Panc1 (cell line): ENCODE results near the gene PTPRF.

ENCODE experiments used
- CTCF ChIP-seq: fragments of 450-650 bp; IDR thresholded peaks from 2 replicates; pipeline ENCODE4 v1.5.1; 2017; ENCODE audit warnings: mild to moderate bottlenecking
- POLR2AphosphoS5 ChIP-seq: IDR thresholded peaks from 2 replicates; pipeline ENCODE4 v1.6.1; 2012; ENCODE audit warnings: mild to moderate bottlenecking, low read depth, low read length, moderate library complexity
- SIN3A ChIP-seq: IDR thresholded peaks from 2 replicates; pipeline ENCODE4 v1.6.1; 2012; ENCODE audit warnings: low read depth, mild to moderate bottlenecking, low read length, moderate library complexity, borderline replicate concordance; ENCODE audit not compliant: insufficient read depth
- TCF7L2 ChIP-seq: IDR thresholded peaks from 2 replicates; pipeline ENCODE4 v1.6.1; 2011; ENCODE audit warnings: mild to moderate bottlenecking, low read depth, low read length, inconsistent platforms
- TF ChIP-seq, protein P1 (sequence below), 2 experiments: IDR thresholded peaks; 2 replicates each; pipeline ENCODE4 v1.6.1; 2011 to 2012; ENCODE audit warnings: low read depth in 2 of 2, control low read depth in 1 of 2, low read length in 1 of 2, mild to moderate bottlenecking in 1 of 2, moderate library complexity in 1 of 2; ENCODE audit not compliant: insufficient read depth in 1 of 2

DNA sequence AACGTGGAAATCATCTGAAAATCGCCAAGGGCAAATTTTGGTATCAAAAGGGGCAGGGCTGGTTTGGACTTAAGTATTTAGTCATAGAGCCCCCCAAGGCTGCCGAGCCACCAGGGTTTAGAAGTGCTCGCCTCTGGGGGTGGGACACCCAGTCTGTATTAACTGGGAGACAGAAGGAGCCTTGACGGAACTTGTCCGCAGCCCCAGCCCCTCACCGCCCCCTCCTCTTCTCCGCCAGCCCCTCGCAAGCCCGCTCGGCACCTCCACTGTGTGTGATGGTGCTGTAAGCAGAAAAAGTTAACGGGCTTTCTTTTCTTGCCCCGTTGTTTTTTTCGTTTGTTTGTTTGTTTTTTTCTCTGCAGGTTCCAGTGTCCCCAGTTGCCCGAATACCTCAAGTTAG, 81.7 kb downstream of the PTPRF start:
- TF ChIP-seq CTCF = no peak
- TF ChIP-seq, protein P1, sequence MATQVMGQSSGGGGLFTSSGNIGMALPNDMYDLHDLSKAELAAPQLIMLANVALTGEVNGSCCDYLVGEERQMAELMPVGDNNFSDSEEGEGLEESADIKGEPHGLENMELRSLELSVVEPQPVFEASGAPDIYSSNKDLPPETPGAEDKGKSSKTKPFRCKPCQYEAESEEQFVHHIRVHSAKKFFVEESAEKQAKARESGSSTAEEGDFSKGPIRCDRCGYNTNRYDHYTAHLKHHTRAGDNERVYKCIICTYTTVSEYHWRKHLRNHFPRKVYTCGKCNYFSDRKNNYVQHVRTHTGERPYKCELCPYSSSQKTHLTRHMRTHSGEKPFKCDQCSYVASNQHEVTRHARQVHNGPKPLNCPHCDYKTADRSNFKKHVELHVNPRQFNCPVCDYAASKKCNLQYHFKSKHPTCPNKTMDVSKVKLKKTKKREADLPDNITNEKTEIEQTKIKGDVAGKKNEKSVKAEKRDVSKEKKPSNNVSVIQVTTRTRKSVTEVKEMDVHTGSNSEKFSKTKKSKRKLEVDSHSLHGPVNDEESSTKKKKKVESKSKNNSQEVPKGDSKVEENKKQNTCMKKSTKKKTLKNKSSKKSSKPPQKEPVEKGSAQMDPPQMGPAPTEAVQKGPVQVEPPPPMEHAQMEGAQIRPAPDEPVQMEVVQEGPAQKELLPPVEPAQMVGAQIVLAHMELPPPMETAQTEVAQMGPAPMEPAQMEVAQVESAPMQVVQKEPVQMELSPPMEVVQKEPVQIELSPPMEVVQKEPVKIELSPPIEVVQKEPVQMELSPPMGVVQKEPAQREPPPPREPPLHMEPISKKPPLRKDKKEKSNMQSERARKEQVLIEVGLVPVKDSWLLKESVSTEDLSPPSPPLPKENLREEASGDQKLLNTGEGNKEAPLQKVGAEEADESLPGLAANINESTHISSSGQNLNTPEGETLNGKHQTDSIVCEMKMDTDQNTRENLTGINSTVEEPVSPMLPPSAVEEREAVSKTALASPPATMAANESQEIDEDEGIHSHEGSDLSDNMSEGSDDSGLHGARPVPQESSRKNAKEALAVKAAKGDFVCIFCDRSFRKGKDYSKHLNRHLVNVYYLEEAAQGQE (IDR thresholded peaks at IDR 0.05; ENCODE audit: insufficient read depth in 1 of 2, low read depth in 2 of 2, low read length in 1 of 2) = no peak
- no peak for TF ChIP-seq POLR2AphosphoS5
- TF ChIP-seq SIN3A = no peak
- no peak for TF ChIP-seq TCF7L2
